GM23248 (cell line): ENCODE measurements around the gene PNMA8C.
"Not testable (repeated sequence)": the region's sequence is repeated elsewhere in the genome, so short reads cannot be mapped to it uniquely, and the experiment has no call there.

Experiments
- EZH2 ChIP-seq: fragments of 200-600 bp; sonication (generic); IDR thresholded peaks from 2 replicates; pipeline ENCODE4 v1.6.1; 2018; ENCODE audit warnings: antibody characterized with exemption, mild to moderate bottlenecking; ENCODE audit not compliant: insufficient read depth, poor library complexity, severe bottlenecking
- EZH2phosphoT487 ChIP-seq: fragments of 200-600 bp; sonication (generic); IDR thresholded peaks from 2 replicates; pipeline ENCODE4 v1.6.1; 2018; ENCODE audit warnings: antibody characterized with exemption, moderate library complexity, mild to moderate bottlenecking, low read depth; ENCODE audit not compliant: insufficient read depth

DNA sequence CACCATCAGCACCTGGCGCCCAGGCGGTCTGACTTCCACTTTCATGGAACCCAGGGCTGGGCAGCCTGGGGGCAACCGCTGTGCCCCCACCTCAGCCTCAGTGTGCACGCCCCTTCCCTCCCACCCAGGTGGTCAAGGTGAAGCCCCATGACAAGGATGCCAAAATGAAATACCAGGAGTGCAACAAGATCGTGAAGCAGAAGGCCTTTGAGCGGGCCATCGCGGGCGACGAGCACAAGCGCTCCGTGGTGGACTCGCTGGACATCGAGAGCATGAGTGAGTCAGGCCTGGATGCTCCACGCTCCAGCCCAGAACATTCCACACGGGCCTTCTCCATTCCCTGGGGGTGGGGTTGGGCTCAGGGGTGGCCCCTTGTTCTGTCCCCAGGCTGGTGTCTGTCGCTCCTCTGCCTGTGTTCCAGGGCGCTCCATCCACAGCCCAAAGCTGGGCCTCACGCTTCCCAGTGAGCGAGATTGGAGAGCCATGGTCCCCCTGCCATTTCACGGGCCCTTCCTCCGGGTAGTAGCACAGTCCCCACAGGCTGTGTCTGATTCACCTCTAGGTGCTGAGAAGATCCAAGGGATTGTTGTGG is 53.2 kb downstream of the PNMA8C start:
- TF ChIP-seq EZH2, EZH2phosphoT487: not testable (repeated sequence)
